ENCODE measurements around the gene FYB1.
"Not testable (repeated sequence)": the region's sequence is repeated elsewhere in the genome, so short reads cannot be mapped to it uniquely, and the experiment has no call there.

Gene FYB1, protein sequence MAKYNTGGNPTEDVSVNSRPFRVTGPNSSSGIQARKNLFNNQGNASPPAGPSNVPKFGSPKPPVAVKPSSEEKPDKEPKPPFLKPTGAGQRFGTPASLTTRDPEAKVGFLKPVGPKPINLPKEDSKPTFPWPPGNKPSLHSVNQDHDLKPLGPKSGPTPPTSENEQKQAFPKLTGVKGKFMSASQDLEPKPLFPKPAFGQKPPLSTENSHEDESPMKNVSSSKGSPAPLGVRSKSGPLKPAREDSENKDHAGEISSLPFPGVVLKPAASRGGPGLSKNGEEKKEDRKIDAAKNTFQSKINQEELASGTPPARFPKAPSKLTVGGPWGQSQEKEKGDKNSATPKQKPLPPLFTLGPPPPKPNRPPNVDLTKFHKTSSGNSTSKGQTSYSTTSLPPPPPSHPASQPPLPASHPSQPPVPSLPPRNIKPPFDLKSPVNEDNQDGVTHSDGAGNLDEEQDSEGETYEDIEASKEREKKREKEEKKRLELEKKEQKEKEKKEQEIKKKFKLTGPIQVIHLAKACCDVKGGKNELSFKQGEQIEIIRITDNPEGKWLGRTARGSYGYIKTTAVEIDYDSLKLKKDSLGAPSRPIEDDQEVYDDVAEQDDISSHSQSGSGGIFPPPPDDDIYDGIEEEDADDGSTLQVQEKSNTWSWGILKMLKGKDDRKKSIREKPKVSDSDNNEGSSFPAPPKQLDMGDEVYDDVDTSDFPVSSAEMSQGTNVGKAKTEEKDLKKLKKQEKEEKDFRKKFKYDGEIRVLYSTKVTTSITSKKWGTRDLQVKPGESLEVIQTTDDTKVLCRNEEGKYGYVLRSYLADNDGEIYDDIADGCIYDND

DNA sequence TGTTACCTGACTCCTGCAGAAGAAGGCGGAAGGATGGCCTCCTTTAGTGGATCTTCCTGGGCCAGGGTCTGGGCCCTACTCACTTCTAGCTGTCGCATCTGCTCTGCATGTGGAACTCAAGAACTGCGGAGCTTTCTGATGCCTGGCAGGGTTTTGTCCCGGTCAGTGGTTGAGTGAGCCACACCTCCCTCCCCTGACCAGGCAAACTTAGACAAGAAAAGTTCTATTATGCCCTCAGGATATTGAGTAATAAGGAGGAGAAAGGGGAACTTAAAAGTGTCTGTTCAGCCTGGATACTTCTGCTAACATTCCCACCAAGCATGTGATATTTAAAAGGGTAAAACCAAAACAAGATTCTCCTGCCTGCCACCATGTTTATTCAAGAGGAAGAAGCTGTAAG, at the start of gene FYB1:
FYB1 (minus strand) TSS at position 127 of the 400 bp plus-strand sequence. CDS start 16,603 bp downstream, outside the sequence.
- no peak for DNase-seq (ENCODE audit: low read depth)

DNA sequence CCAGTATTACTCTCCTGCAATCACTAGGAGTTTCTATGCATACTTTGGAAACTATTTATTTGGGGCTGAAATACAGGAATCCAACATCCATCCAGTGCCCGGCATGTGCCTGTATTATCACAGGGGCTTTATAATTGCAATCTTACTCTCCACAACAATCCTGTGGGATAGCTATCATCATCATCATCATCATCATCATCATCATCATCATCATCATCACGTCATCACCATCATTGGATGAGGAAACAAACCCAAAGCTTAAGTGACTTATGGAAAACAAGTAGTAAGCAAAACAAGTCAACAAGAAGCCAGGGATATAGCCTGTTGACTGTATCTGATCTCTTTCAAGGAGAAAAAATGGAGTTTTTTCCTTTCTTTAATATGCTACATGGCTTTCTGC, 47.8 kb upstream of the FYB1 start:
- no peak for DNase-seq (ENCODE audit: low read depth)

DNA sequence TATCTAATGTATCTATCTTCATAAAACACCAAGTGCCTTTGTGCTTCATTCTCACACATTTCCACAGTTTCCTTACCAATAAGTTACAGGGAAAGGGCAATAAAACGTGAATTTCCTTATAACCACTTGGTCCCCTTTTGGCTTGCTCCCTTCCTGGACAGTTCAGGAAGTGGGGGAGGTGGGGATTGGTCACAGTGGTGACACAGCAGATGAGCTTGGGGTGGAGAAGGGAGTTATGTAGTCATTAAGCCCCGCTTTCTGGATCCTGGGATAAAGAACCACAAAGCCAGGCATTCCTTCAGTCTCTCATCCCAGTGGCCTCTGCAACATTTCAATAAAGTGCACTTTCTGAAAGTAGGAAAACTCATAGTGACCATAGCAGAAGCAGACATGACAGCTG, 47.1 kb upstream of the FYB1 start:
- DNase-seq (ENCODE audit: low read depth), result peak; percentile 12

DNA sequence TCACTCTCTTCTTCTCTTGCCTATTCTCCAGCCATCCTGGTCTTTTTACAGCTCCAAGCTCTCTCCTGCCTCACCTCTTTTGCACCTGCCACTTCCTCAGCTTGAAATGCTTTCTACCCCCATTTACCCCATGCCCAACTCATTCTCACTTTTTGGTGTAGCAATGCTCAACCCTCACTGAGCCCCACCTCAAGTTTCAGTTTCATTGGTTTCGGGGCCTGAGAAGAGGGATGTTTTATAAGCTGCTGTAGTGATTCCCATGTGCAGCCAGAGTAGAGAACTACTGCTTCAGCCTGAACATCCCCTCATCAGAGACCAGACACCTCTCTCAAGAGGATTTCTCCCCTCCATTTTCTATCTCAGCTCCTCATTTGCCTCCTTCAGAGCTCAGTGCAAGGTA, 45.2 kb upstream of the FYB1 start:
- no peak for DNase-seq (ENCODE audit: low read depth)

DNA sequence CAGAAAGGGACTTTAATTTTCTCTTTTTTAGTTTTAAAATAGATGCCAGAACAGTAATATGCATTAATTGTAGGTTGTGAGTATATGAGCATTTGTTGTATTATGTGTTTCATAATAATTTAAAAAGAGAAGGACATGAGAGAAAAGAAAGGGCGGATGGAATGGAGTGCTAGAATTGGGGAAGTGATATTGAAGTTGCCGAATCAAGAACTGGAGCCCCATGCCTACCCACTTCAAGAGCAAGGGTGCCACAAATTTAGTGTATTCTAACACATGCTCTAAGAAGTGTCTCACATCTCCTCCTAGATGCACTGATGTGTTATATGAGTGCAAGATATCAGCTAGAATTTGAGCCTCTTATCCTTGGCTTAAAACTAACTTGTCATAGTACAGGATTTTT, 43.6 kb upstream of the FYB1 start:
- no peak for DNase-seq (ENCODE audit: low read depth)

DNA sequence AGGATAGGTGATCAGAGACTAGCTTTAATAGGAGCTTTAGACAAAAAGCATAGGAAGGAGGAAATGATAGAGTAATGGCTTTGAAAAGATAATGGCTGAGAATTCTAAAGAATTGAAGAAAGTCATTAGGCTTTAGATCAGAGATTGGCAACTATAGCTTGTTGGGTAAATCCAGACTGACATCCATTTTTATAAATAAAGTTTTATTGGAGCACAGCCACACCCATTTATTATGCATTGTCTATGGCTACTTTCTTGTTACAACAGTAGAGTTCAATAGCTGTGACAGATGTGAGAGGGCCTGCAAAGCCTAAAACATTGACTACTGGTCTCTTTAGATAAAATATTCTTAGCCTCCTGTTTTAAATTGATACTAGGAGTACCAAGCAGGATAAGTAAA, 40.7 kb upstream of the FYB1 start:
- no peak for DNase-seq (ENCODE audit: low read depth)

DNA sequence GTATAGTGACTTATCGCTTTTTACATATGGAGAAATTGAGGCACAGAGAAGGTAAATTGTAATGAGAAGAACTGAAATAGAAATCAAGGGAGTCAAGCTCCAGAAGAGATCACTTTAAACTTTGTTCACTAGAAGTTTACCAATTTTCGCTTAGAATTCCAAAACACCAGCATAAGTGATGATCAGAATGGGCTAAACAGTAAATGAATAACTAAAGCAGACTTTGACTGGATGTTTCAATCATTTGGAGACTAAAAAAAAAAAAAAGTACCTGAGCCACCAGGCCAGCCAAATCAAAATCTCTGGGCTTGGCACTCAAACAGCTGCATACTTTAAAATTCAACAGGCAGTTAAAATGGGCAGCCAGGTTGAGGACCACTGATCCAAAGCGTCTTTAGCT, 38.2 kb upstream of the FYB1 start:
- DNase-seq (ENCODE audit: low read depth), result no peak

DNA sequence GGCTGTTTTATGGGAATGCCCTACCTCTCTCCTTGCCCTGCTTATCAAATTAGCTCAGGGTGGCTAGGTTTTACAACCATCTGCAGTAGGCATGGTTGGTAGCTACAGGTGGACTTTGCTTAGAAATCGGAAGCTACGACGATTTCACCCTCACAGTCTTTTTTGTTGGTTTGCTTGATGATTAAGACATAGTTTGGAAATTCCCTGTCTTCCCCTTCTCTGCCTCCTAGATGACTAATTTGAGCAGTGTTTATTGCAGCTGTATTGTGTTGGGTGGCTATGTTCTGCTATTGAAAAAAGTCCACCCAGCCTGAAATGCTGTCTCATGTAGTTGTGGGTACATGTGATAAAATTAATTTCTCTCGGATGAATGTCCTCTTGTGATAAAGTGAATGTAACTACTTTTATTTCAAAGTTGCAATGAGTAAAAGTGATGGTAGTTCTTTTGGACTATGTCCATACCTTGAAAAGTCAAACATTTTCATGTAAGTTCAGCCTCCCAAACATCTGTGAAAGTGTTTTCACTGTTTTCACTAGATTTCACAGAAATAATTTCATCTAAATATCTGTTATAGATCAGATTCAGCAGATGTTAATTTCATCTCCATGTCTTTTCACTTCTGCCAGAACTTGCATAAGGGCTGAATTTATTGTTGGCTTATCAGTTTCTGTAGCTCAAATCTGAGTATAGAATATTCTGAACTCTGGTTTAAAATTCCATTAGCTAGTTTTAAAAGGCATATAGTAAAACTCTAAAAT, 37.3 kb upstream of the FYB1 start:
- DNase-seq (ENCODE audit: low read depth), result peak; percentile 82

DNA sequence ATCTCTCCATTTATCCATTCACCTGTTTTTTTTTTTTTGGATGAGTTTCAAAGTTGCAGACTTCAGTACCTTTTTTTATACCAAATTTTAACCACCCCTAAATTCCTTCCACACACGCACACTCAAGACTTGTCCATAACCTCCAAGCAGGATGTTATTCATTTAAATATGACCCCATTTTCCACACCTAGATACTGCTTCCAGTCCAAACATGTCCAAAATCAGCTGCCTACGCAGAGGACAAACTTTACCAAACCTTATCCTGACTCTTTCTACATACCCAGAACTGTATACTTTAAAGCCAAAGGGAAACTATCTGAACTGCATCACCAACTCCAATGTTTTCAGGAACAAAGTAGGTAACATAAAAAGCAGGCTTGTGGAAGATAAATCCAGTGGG, 36.0 kb upstream of the FYB1 start:
- DNase-seq (ENCODE audit: low read depth), result no peak

DNA sequence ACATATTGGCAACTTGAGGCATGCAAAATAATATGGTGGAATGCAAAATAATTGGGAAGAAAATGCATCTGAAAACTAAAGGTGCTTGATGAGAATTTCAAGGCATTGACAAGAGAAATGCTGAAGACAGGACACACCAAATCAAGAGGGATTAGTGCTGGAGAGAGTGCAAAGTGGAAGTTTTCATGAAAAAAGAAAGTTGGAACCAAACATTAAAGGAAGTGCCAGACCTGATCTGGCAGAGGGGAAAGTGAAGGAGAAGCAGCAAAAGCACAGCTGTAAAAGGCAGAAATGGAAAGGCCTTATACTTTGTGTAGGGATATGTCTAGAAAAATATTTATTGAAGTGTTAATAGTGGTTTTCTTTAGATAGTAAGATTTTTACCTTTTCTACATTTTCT, 35.3 kb upstream of the FYB1 start:
- DNase-seq (ENCODE audit: low read depth), result no peak

DNA sequence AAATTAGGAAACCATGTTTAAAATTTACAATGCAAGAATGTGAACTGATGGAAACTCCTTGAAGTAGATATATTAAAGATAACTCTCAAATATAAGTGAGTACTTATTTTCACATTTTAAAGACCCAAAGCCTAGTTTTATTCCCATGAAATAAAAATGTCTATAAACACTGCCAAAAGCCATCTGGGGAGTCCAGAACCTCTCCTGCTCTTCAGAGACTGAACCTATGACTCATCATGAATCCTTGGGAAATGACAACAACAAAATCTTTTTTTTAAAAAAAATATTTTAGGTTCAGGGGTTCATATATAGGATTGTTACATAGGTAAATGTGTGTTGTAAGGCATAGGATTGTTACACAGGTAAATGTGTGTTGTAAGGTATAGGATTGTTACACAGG, 33.8 kb upstream of the FYB1 start:
- no peak for DNase-seq (ENCODE audit: low read depth)

DNA sequence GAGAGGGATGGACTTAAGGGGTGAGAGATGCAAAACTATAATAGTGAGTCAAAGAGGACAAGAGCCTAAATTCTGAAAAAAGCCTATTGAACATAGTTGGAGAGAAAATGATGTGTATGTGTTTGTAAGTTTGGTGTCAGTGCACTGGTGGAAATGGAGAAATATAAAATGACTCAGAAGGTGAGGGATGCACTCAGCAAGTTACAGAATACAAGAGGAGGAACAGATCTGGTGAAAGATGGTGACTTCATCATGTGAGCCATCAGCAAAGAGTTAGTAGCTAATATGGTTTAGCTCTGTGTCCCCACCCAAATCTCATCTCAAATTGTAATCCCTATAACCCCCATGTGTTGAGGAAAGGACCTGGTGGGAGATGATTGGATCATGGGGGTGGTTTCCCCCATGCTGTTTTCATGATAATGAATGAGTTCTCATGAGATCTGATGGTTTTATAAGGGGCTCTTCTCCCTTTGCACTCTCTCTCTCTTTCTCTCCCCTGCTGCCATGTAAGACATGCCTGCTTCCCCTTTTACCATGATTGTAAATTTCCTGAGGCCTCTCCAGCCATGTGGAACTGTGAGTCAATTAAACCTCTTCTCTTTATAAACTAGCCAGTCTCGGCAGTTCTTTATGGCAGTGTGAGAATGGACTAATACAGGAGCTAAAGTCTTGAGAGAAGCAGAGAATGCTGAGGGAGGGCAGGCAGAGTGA, 30.4 kb upstream of the FYB1 start:
- peak; percentile 28 for DNase-seq (ENCODE audit: low read depth)

DNA sequence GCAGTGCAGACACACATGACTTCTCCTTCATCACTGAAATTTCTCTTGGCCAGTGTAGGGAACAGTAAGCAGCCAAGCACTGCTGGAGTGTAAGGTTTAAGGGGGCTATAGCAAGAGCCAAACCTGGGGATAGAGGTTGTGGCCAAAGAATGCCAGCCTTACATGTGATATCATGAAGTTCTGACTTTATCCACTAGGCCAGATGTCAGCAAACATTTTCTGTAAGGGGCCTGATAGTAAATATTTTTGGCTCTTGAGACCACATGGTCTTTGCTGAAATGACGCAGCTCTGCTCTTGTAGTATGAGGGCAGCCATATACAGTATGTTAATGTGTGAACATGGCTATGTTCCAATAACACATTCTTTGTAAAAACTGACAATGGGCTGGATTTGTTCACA, 29.7 kb upstream of the FYB1 start:
- DNase-seq (ENCODE audit: low read depth), result no peak

DNA sequence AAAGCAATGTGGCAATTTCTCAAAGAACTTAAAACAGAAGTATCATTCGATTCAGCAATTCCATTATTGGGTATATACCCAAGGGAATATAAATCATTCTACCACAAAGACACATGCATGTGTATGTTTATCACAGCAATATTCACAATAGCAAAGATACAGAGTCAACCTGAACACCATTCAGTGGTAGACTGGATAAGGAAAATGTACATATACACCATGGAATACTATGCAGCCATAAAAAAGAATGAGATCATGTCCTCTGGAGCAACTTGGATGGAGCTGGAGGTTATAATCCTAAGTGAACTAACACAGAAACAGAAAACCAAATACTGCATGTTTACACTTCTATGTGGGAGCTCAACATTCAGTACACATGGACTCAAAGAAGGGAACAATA, 21.4 kb upstream of the FYB1 start:
- DNase-seq (ENCODE audit: low read depth), result no peak

DNA sequence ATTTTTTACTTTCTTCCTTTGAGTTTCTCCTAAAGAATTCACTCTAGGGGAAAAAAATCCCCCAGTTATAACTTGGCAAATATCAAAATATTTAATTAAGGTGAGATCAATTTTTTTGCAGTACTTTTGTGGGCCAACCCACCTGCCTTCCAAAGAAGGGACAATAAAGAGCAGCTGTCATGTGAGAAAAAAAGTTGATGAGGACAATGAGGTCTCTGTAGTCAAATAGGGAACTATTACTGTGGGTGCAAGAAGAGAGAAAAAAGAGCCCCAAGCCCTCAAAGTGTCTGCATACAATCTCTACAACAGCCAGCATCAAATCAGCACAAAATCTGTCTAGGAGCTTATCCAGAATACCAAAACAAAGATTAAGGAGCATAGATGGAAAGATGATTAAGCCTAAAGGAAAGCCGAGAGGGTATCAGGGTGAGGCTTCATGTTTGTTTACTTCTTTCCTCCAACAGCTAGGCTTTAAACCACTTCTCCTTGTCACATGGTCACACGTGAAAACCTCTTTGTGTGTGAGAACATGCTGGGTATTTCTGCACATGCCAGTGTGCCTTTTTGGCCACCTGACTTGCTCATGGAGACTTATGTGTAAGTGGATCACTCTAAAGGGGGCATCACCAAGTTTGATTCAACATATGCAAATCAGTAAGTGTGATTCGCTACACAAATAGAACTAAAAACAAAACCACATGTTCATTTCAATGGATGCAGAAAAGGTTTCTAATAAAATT, 19.2 kb upstream of the FYB1 start:
- DNase-seq (ENCODE audit: low read depth), result no peak

DNA sequence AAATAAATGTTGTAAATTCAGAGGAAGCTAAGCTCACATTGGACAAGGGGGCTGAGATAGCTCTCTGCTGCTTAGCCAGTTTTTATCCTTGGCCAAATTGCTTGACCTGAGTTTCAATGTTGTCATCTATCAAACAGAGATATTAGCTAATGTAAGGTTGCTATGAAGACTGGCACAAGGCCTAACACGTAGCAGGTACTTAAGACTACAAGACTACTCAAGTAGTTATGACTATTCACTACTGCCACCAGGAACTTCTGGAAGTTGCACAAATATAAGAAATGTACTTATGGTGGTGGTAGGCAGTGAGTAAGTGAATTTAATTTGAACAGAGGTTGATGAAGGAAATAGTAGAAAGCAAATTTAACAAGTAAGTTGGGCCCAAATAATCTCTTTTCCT, 17.4 kb upstream of the FYB1 start:
- DNase-seq (ENCODE audit: low read depth), result no peak

DNA sequence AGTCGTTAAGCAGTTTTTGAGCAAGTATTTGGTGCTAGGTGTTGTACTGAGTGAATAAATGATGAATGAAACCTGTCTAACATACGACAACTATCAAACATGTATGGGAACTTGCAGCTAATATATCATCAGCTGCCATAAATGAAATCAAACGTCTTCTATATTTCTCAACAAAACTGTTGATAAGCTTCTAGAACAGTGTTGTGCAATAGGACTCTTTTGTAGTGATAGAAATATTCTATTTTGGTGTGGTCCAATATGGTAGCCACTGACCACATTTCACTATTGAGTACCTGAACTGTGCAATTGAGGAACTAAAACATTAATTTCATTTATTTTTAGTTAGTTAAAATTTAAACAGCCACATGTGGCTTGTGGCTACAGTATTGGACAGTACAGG, 16.3 kb upstream of the FYB1 start:
- peak; percentile 13 for DNase-seq (ENCODE audit: low read depth)

DNA sequence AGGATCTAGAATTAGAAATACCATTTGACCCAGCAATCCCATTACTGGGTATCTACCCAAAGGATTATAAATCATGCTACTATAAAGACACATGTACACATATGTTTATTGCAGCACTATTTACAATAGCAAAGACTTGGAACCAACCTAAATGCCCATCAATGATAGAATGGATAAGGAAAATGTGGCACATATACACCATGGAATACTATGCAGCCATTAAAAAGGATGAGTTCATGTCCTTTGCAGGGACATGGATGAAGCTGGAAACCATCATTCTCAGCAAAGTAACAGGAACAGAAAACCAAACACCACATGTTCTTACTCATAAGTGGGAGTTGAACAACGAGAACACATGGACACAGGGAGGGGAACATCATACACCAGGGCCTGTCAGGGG, 15.1 kb upstream of the FYB1 start:
- not testable (repeated sequence) for DNase-seq (ENCODE audit: low read depth)

DNA sequence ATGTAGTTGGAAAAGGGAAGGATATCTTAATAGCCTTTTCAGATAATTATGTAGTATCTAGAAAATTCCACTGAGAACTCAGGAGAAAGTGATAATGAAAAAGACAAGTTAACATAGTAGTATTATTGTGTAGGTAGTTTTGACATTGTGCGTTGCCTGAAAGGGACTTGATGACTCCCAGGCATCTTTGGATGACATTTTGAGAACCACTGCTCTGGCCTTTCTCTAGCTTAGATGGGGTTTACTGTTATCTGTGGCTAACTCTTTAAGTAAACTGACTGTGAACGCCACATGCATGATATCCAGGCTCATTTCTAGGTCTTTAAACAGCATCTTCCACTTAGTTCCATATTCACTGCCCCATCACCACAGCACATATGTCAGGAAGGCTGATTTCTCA, 14.4 kb upstream of the FYB1 start:
- DNase-seq (ENCODE audit: low read depth), result peak; percentile 13

DNA sequence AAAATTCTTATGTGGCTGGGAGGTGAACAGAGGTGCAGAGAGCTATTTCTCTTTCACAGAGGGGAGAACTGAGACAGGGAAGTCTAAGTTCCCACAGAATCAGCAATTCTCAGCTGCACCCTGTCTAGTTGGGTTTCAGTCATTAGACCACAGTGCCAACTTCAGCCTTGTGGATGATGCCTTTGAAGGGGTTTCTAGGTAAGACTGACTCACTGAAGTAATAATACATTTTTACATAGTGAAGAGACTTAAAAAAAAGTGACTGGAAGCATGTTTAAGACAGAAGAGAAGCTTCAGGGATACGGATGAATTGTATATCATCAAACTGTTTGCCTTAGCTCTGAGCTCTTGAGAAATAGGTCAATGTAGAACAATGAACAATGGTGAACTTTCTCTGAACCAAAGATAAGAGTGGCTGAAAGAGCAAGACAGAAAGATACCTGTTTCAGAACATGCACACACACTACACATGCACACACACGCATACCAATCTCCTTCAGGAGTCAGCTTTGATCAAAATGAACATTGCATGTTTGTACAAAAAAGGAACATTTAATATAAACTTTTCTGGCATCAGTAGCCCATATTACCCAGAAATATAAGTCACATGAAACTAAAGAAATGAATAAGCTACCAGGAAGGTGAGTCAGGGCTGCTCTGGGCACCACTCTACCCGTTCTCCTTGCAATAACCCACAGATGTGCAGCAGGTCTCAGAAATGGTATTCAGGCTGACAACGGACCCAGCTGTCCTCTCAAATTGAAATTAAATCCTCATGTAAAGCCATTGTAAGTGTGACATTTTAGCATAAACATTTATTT, 12.6 kb upstream of the FYB1 start:
- peak; percentile 53 for DNase-seq (ENCODE audit: low read depth)

Data from amniotic epithelial cell (primary cell).